Esophagus mucosa (tissue), 1 donor: ENCODE data around the gene PRKAG1. TPM values are rescaled to one million over a fixed set of nuclear protein-coding genes. Genes with fewer than 3 reads are reported as not detected.

ENCODE experiments used
- ATAC-seq: fragments of 200-7000 bp; cut with Tn5 transposase; one replicate; pipeline ENCODE4 v1.9.1; 2020
- total RNA-seq: library from RNA; stranded (reverse); gene quantifications from one replicate; pipeline ENCODE4 v1.2.4, GENCODE V29; 2023
- donor health status: DM: yes; HTN: yes; CAD: no.

The PRKAG1 gene
- total RNA-seq, 1 donor from 2014 or later = 52.8 TPM

DNA sequence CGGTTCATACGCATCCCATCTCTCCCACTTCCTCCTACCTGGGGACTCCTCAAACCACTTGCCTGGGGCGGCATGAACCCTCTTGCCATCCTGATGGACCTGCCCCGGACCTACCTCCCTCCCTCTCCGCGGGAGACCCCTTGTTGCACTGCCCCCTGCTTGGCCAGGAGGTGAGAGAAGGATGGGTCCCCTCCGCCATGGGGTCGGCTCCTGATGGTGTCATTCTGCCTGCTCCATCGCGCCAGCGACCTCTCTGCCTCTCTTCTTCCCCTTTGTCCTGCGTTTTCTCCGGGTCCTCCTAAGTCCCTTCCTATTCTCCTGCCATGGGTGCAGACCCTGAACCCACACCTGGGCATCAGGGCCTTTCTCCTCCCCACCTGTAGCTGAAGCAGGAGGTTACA is 36.8 kb downstream of the PRKAG1 start:
- ATAC-seq = no peak

- ATAC-seq = peak; percentile 38
These were observed 37.4 kb downstream of the PRKAG1 start for GRCh38 chr12:48980953-48981756.

DNA sequence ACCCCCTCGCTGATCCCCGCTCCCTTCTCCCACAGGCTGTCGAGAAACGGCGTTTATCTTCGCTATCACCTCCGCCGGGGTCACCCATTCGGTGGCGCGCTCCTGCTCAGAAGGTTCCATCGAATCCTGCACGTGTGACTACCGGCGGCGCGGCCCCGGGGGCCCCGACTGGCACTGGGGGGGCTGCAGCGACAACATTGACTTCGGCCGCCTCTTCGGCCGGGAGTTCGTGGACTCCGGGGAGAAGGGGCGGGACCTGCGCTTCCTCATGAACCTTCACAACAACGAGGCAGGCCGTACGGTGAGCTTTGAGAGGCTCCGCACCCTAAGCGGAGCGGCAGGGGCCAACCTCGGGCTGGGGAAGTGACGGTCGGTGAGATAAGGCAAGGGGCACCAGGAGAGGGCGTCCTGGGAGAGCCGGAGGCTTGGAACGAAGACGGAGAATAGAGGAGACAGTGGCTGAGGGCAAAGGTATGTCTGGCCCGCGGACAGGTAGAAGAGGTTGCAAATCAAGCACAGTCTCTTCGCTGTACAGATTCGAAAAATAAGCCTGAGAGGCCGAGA is 38.1 kb downstream of the PRKAG1 start:
- peak; percentile 3 for ATAC-seq

DNA sequence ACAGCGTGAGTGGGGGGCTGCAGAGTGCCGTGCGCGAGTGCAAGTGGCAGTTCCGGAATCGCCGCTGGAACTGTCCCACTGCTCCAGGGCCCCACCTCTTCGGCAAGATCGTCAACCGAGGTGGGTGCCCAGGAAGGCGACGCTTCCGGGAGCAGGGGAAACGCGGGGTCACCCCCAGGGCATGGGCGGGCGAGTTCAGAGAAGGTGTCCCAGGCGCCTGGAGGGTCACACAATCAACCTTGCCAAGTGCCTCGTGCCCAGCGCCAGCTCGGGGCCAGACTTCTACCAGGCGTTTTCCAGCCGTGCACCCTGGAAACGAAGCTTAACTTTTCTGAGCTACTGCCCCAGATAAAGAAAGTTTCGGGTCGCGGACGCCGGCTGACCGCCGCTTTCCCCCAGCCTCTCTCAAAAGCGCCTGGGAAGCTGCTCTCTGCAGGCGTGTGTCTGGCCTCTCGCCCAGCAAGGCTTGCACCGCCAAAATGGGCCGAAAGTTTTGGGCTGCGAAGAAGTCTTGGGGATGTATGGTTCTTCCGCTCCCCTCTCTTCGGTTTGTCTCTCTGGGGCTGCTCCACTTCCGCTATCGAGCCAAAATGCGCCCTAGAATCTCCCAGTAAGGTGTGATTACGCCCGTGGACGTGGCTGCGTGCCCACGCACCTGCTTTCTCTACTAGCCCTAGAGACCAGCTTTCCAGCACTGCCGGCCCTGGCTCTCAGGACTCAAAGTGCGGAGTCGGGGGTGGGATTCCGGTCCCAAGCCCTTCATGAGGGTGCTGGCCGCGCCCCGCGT is 38.8 kb downstream of the PRKAG1 start:
- ATAC-seq = no peak

DNA sequence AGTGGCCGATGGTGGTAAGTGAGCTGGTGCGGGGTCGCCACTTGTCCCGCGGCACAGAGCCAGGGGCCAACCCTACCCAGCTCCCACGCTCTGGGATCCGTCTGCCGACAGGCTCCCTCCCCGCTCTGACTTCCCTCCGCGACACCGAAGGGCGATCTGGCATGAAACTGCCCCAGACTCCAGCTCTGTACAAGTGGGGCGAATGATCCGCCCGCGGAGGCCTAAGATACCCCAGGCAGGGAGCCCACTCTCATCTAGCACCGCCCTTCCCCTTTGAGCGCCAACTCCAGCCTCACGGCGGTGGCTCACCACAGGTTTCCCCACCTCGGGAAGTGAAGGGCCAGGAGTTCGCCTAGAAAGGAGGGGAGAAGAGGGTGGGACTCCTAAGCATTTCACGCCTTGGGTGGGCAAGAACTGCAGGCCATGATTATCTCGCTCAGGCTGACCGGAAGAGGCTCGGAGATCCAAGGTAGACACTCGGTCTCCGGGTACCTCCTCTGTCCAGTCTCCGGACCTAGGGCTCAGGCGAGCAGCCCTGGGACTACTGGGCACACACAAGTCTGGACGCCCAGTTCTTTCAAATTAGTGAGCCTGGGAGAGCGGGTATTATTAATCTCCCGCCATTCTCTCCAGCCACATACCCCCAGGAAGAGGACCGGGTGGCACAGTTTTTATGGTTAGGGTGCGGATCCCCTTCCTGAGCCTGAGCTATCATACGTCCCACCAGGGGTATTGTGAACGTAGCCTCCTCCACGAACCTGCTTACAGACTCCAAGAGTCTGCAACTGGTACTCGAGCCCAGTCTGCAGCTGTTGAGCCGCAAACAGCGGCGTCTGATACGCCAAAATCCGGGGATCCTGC is 39.6 kb downstream of the PRKAG1 start:
- no peak for ATAC-seq

DNA sequence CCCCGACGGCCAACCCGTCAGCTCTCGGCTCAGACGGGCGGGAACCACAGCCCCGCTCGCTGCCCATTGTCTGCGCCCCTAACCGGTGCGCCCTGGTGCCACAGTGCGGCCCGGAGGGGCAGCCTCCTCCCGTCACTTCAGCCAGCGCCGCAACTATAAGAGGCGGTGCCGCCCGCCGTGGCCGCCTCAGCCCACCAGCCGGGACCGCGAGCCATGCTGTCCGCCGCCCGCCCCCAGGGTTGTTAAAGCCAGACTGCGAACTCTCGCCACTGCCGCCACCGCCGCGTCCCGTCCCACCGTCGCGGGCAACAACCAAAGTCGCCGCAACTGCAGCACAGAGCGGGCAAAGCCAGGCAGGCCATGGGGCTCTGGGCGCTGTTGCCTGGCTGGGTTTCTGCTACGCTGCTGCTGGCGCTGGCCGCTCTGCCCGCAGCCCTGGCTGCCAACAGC is 40.3 kb downstream of the PRKAG1 start, which contains the start of gene WNT1:
TSS of gene WNT1 (plus strand) at position 32 of the 450 bp plus-strand sequence. CDS start at position 361, 329 bp downstream.
- ATAC-seq = no peak

GRCh38 chr12:48977290-48978281 is 41.0 kb downstream of the PRKAG1 start:
- peak; percentile 62 for ATAC-seq

- no peak for ATAC-seq
These were observed 44.5 kb downstream of the PRKAG1 start for GRCh38 chr12:48973941-48974673.

- ATAC-seq = no peak
These were observed 45.0 kb downstream of the PRKAG1 start for GRCh38 chr12:48973531-48973930.

- no peak for ATAC-seq
These were observed 45.6 kb downstream of the PRKAG1 start for GRCh38 chr12:48972952-48973483.

DNA sequence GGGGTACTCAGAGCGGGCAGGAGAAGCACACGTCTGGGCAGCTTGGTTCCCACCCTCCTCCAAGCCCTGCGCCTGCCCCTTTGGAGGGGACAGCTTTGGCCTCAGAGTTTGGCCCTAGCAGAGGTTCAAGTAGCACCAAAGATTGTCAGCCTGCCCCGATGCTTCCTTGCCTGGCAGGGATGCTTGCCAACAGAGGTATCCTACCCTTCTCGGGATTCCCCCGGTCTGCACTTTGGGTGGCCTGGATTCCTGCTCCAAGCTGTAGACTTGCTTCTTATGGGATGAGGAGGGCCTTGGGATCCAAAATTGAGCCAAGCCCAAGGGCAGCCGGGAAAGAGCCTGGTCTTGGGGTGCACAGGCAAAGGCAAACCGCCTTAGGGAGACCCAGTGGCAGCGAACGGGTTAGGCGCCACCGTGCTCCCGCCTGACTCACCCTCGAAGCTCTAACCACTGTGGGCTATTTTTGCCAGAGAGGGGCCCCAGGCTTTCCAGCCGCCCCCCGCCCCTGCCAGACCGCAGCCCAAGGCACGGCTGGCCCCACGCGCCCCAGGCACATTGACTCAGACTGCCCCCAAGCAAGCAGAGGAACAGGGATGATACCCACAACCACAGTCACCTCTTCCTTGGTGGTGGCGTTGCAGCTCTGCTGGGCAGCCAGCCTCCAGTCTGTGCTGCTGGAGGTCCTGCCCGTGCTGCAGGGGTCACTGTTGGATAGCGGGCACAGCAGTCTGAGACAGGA is 46.2 kb downstream of the PRKAG1 start:
- ATAC-seq = no peak

DNA sequence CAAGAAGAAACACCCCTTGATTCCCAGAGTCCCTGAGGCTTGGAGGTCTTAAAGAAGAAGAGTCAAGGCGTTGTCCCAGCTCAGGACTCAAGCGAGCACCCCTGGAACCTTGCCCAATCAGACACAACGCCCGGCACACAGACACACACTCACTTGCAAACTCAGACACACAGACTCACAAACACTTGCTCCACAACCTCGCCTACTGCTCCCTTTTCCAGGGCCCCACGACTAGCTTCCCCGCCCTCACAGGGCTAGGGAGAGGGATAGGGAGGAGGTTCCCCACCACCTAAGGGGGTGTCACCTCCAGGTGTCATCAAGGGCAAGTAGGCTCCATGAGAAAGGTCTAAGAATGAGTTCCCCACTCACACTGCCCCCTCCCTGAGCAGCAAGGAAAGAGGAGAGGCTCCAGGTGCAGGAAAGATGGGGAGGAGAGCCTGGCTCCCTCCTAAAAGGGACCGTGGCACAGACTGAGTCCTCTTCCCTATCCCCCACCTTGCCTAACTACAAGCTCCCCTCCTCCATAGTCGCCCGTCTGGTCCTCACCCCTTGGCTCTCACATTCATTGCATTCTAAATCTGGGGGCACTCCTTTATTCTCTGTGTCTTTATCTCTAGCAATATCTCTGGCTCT is 47.8 kb downstream of the PRKAG1 start:
- no peak for ATAC-seq

GRCh38 chr12:48969833-48970701 is 48.5 kb downstream of the PRKAG1 start:
- ATAC-seq = peak; percentile 48

DNA sequence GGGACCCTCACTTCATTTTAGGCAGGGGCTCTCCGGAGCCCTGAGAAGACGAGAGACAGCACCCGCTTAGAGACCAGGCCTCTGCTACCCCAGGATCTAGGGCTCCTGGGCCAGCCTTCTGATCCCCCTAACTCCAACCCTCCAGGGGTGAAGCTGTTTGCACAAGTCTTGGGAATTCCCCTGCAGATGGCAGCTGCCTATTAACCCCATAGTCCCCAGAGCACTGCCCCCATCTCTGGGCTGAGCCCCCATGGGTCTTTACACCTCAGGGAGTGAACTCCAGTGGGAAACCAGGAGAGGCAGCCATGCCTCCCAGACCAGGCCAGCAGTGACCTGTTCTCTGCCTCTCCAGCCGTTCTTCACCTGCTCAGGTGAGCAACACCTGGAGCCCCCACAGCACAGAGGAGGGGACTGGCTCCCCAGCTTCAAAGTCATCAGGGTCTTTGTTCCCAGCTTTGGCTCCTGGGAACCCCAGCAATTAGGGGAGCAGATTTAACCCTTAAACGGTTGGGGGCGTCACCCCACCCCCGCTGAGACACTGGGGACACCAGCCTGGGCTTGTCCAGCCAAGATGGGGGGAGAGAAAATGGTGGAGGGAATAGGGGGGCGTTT is 49.3 kb downstream of the PRKAG1 start:
- ATAC-seq = no peak

DNA sequence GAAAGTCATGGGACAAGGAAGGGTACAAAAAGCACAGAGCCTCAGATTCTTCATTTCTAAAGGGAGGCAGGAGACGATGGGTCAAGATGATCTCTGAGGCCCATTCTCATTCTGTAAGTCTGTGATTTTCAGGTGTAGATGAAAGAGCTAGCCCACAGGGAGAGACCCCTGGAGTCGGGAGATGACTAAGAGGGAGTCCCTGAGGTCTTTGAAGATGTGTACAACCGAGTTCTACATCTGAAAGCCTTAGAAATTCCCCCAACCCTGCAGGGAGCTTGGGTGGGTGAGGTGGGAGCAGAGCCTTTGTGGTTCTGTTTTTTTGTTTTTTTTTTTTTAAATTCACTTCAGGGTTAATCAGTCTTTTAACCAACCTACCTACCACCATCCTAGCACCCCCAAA is 50.1 kb downstream of the PRKAG1 start:
- no peak for ATAC-seq

- no peak for ATAC-seq
These were observed 50.6 kb downstream of the PRKAG1 start for GRCh38 chr12:48967991-48968390.

GRCh38 chr12:48966177-48966895 is 52.2 kb downstream of the PRKAG1 start:
- ATAC-seq = no peak
